GM23248 (cell line): ENCODE measurements around the gene SF3B5.

Experiments used
- EZH2 ChIP-seq: fragments of 200-600 bp; sonication (generic); IDR thresholded peaks from 2 replicates; pipeline ENCODE4 v1.6.1; 2018; ENCODE audit warnings: antibody characterized with exemption, mild to moderate bottlenecking; ENCODE audit not compliant: insufficient read depth, poor library complexity, severe bottlenecking
- EZH2phosphoT487 ChIP-seq: fragments of 200-600 bp; sonication (generic); IDR thresholded peaks from 2 replicates; pipeline ENCODE4 v1.6.1; 2018; ENCODE audit warnings: antibody characterized with exemption, moderate library complexity, mild to moderate bottlenecking, low read depth; ENCODE audit not compliant: insufficient read depth

GRCh38 chr6:144093658-144094057 lies 1.7 kb downstream of the SF3B5 start:
- TF ChIP-seq EZH2phosphoT487 (no peak), EZH2 (no peak)
